SH-SY5Y (cell line): Measurements from ENCODE around the gene NRP1.

Experiments used
- GATA2 ChIP-seq: IDR thresholded peaks from 2 replicates; pipeline ENCODE4 v1.6.1; 2011; ENCODE audit warnings: mild to moderate bottlenecking, low read depth, low read length
- GATA3 ChIP-seq: IDR thresholded peaks from 2 replicates; pipeline ENCODE4 v1.6.1; 2011; ENCODE audit warnings: low read depth, mild to moderate bottlenecking, low read length, moderate library complexity

DNA sequence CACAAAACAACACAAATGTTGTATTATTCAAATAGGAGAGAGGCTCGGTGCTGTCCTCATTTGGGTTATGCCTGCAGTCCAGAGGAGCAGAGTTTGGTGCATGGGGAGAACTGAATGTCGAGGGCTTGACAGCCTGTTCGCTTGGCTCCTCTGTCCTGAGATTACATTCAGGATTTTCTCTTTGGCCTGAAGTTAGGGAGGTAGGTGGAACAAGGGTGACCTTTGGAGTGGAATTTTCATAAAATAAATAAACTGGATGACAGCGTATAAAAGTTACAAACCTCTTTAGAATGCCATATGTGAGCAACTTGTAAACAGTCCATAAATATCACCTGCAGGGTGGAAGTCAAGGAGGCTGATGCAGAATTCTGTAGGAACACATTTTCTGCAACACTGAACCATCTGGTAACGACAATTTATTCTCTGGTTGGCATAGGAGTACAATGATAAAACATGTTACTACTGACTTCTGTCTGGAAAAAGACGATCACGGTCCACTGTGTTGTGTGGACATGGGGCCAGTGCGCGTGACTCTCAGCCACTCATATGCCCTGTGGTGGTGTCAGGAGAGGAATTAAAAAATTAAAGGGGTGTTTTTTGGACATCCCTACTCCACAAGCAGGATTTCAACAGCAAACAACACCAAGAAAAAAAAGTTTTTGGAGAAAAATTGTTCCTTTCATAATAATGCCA, 33.2 kb downstream of the NRP1 start:
- TF ChIP-seq GATA2 (no peak), GATA3 (no peak)
